NB4 (cell line): Measurements from ENCODE around the gene FPGS.

Experiments
- DNase-seq: peaks from one replicate; pipeline ENCODE4 v3.0.0; 2010; ENCODE audit warnings: low read depth
- H3K4me3 ChIP-seq: one replicate; pipeline ENCODE4 v1.5.1; 2011; ENCODE audit warnings: mild to moderate bottlenecking, low read depth, low read length, moderate library complexity
- MAX ChIP-seq: IDR thresholded peaks from 2 replicates; pipeline ENCODE4 v1.6.1; 2011; ENCODE audit warnings: low read depth, low read length
- MYC ChIP-seq: IDR thresholded peaks from 2 replicates; pipeline ENCODE4 v1.6.1; 2011; ENCODE audit warnings: low read depth, low read length
- POLR2A ChIP-seq: IDR thresholded peaks from 2 replicates; pipeline ENCODE4 v1.6.1; 2011; ENCODE audit warnings: mild to moderate bottlenecking; ENCODE audit not compliant: insufficient read length; ENCODE audit errors: extremely low read depth
- TF ChIP-seq, protein P1 (sequence below): IDR thresholded peaks from one replicate; pipeline ENCODE4 v1.5.1; 2012; ENCODE audit warnings: low read depth, low read length

Gene FPGS

GRCh38 chr9:127818574-127818973, 15.9 kb downstream of the FPGS start:
- no peak for DNase-seq
- no peak overlapping the region for H3K4me3 ChIP-seq
- TF ChIP-seq, protein P1, sequence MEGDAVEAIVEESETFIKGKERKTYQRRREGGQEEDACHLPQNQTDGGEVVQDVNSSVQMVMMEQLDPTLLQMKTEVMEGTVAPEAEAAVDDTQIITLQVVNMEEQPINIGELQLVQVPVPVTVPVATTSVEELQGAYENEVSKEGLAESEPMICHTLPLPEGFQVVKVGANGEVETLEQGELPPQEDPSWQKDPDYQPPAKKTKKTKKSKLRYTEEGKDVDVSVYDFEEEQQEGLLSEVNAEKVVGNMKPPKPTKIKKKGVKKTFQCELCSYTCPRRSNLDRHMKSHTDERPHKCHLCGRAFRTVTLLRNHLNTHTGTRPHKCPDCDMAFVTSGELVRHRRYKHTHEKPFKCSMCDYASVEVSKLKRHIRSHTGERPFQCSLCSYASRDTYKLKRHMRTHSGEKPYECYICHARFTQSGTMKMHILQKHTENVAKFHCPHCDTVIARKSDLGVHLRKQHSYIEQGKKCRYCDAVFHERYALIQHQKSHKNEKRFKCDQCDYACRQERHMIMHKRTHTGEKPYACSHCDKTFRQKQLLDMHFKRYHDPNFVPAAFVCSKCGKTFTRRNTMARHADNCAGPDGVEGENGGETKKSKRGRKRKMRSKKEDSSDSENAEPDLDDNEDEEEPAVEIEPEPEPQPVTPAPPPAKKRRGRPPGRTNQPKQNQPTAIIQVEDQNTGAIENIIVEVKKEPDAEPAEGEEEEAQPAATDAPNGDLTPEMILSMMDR: no peak
- no peak for TF ChIP-seq MYC

DNA sequence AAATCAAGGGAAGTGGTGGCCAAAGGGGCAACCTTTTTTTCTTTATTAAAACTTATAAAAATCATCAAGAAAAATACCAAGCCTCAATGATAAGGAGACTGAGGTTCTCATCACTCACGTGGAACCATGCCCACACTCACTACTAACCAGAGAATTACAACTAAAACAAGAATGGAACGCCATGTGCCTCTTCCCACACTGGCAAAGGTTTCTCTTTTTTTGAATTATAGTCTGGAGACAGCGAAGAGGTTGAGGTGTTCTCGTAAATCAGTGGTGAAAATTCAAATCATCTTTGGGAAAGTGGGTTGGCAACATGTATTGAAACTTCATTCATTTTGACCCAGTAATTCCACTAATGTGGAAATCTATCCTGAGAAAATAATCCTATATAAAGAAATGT, 19.4 kb downstream of the FPGS start:
- no peak for DNase-seq
- TF ChIP-seq MAX: no peak
- no peak for TF ChIP-seq POLR2A
- TF ChIP-seq, protein P1: no peak
- TF ChIP-seq MYC: no peak
- no peak overlapping the region for H3K4me3 ChIP-seq

DNA sequence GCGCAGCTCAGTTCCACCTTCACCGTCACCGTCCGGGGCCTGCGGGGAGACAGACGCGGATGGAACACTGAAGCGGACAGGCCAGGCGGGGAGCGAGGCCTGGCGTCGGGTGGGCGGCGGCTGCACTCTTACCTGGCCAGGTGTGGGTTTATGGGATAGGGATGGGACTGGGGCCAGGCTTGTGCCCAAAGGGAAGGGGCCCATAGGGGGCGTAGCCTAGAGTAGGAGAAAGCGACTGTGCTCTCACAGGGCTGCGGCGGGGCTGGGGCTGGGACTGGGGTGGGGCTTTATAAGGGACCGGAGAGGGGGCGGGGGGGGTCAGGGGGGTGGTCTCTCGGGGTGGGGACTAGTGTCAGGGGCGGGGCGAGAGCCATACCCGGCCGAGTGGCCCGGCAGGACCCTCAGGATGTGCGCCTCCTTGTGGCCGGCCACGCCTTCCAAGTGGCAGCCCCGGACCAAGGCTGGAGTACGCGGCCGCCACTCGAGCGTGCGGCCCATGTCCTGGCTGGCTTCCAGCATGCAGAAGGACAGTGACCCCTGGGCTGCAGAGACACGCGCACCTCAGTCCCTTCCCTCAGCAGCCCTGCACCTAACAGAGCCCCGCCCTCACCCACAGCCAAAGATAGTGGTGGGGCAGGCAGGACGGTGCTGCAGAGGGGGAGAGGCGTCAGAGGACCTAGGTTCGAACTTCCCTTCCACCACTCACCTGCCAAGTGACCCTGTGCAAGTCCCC, 22.8 kb downstream of the FPGS start:
- no peak overlapping the region for H3K4me3 ChIP-seq
- TF ChIP-seq, protein P1: peak; percentile 28
- TF ChIP-seq MYC: no peak
- peak; percentile 39 for DNase-seq

- DNase-seq: no peak
- no peak overlapping the region for H3K4me3 ChIP-seq
- TF ChIP-seq, protein P1: no peak
- TF ChIP-seq POLR2A (no peak), MYC (no peak), MAX (no peak)
Measured at GRCh38 chr9:127826253-127826913, 23.7 kb downstream of the FPGS start.

- H3K4me3 ChIP-seq: no peak overlapping the region
- TF ChIP-seq MAX (no peak), MYC (no peak), POLR2A (no peak)
- TF ChIP-seq, protein P1: no peak
- DNase-seq: peak; percentile 50
Measured at GRCh38 chr9:127828262-127829031, 25.8 kb downstream of the FPGS start.
